Thyroid gland (tissue), 4 donors: Measurements from ENCODE around the gene TRAK2. TPM values are rescaled to one million over a fixed set of nuclear protein-coding genes. Genes with fewer than 3 reads are reported as not detected.

Source experiments
- DNase-seq, 2 donors: peaks; one replicate each; pipeline ENCODE4 v3.0.0-alpha.2; 2019
- H3K27ac ChIP-seq, 3 donors: fragments of 200-600 bp; sonication (generic); 1 replicate in 2 of 3; 2 replicates in 1 of 3; pipeline ENCODE4 v1.5.1; 2016 to 2019; ENCODE audit warnings: mild to moderate bottlenecking in 1 of 3, moderate library complexity in 1 of 3
- H3K27me3 ChIP-seq: fragments of 200-600 bp; sonication (generic); one replicate; pipeline ENCODE4 v1.5.1; 2019
- H3K36me3 ChIP-seq, 2 donors: fragments of 200-600 bp; sonication (generic); one replicate each; pipeline ENCODE4 v1.5.1; 2016 to 2019
- H3K4me1 ChIP-seq, 2 donors: fragments of 200-600 bp; sonication (generic); one replicate each; pipeline ENCODE4 v1.5.1; 2017 to 2019
- H3K4me3 ChIP-seq, 3 donors: fragments of 200-600 bp; sonication (generic); replicated peaks in 1 of 3; 1 replicate in 2 of 3; 2 replicates in 1 of 3; pipeline ENCODE4 v1.5.1; 2016; ENCODE audit warnings: mild to moderate bottlenecking in 1 of 3
- H3K9me3 ChIP-seq: fragments of 200-600 bp; sonication (generic); one replicate; pipeline ENCODE4 v1.5.1; 2017
- CTCF ChIP-seq, 6 experiments: fragments of 200-600 bp in 3 of 6; fragments of 450-650 bp in 3 of 6; sonication (generic) in 3 of 6; IDR thresholded peaks; one replicate each; pipeline ENCODE4 v1.5.1; 2016 to 2019; ENCODE audit warnings: antibody characterized with exemption in 6 of 6, mild to moderate bottlenecking in 2 of 6, inconsistent platforms in 1 of 6, moderate library complexity in 1 of 6
- POLR2A ChIP-seq, 2 donors: fragments of 450-650 bp; IDR thresholded peaks; one replicate each; pipeline ENCODE4 v1.6.1; 2017; ENCODE audit warnings: antibody characterized with exemption in 2 of 2, mild to moderate bottlenecking in 2 of 2, moderate library complexity in 1 of 2
- WGBS, 2 donors: methylation state at CpG; one replicate each; pipeline ENCODE4 v1.1.5; 2017; 5-methylcytosine and 5-hydroxymethylcytosine counted together
- intact Hi-C: fragments of 100-400 bp; cut with DNase I; formaldehyde crosslinking; loops from one replicate; pipeline ENCODE4 v1.15.1; 2023
- total RNA-seq, 4 donors: library from RNA; depleted of rRNA; stranded (reverse); fragments of >200 nt; gene quantifications; one replicate each; pipeline ENCODE4 v1.2.3, GENCODE V29; 2016

Gene TRAK2
- total RNA-seq, 4 donors from 2014 or later, result 71.7 to 89.6 (median 79.7) TPM

GRCh38 chr2:201448701-201449100, 2.6 kb downstream of the TRAK2 start:
- TF ChIP-seq CTCF (IDR thresholded peaks at IDR 0.05) (no peak), POLR2A (IDR thresholded peaks at IDR 0.05) (no peak)
- DNase-seq, result no peak
- Histone ChIP-seq H3K9me3 (no peaks in the 10 kb centered on the region), H3K36me3 (no peaks in the 10 kb centered on the region), H3K27ac (peak overlapping the region in 2 of 3 donors; percentile 2 to 9), H3K4me1 (peaks cover 32 to 37% of the 10 kb centered on the region in 2 donors), H3K4me3 (no peak overlapping the region), H3K27me3 (no peaks in the 10 kb centered on the region)
- intact Hi-C loops, result no loop called here
- 92 to 94% methylated on average over 4 of the region's 4 CpGs for WGBS, 2 donors

GRCh38 chr2:201448061-201448460, 3.2 kb downstream of the TRAK2 start:
- H3K4me1 ChIP-seq, result peaks cover 32 to 34% of the 10 kb centered on the region in 2 donors
- WGBS, 2 donors, result 87 to 97% methylated on average over 1 of the region's 1 CpG
- intact Hi-C loops, result no loop called here

GRCh38 chr2:201447086-201447485, 4.2 kb downstream of the TRAK2 start:
- intact Hi-C loops, result no loop called here
- Histone ChIP-seq H3K4me3 (no peak overlapping the region), H3K9me3 (no peaks in the 10 kb centered on the region), H3K27ac (no peak overlapping the region), H3K4me1 (peaks cover 26 to 34% of the 10 kb centered on the region in 2 donors), H3K27me3 (no peaks in the 10 kb centered on the region), H3K36me3 (no peaks in the 10 kb centered on the region)
- 86 to 98% methylated on average over 1 of the region's 1 CpG for WGBS, 2 donors
- TF ChIP-seq CTCF (IDR thresholded peaks at IDR 0.05) (no peak), POLR2A (IDR thresholded peaks at IDR 0.05) (no peak)
- DNase-seq, result no peak

More at GRCh38 chr2:201448061-201448460, 3.2 kb downstream of the TRAK2 start:
- no peaks in the 10 kb centered on the region for H3K27me3 ChIP-seq
- no peak overlapping the region for H3K4me3 ChIP-seq
- no peaks in the 10 kb centered on the region for H3K9me3 ChIP-seq
- no peak for TF ChIP-seq POLR2A (IDR thresholded peaks at IDR 0.05)
- TF ChIP-seq CTCF (IDR thresholded peaks at IDR 0.05), result no peak
- no peaks in the 10 kb centered on the region for H3K36me3 ChIP-seq
- peak overlapping the region in 1 of 3 donors; percentile 17 for H3K27ac ChIP-seq
- DNase-seq, result no peak

GRCh38 chr2:201444746-201445465, 6.4 kb downstream of the TRAK2 start:
- no peak for DNase-seq
- Histone ChIP-seq H3K27ac (no peak overlapping the region), H3K27me3 (no peaks in the 10 kb centered on the region), H3K36me3 (no peaks in the 10 kb centered on the region), H3K4me1 (peaks cover 32 to 42% of the 10 kb centered on the region in 2 donors), H3K9me3 (no peaks in the 10 kb centered on the region), H3K4me3 (no peak overlapping the region)
- intact Hi-C loops, result no loop called here
- WGBS, 2 donors, result 92 to 94% methylated on average over 3 of the region's 3 CpGs
- TF ChIP-seq POLR2A (IDR thresholded peaks at IDR 0.05) (no peak), CTCF (IDR thresholded peaks at IDR 0.05) (no peak)

DNA sequence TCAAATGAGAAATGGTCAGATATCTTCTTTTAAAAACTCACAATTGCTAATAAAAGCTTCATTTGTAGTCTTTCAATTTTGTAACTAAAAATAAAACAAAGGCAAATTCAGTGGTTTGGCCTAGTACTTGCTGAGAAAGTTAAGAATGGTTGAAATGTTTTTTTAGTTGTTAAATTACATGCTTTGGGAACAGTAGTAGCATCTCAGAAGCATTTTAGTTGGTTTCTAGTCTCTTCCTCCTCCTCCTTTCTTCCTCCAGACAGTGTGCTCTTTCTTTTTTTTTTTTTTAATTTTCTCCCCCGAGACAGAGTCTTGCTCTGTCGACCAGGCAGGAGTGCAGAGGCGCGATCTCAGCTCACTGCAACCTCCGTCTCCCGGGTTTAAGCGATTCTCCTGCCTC, 9.8 kb downstream of the TRAK2 start:
- H3K4me1 ChIP-seq, result peaks cover 23 to 32% of the 10 kb centered on the region in 2 donors
- peak overlapping the region; percentile 1 to 56 (median 24) for H3K27ac ChIP-seq

More for the DNA sequence above, 9.8 kb downstream of the TRAK2 start:
- DNase-seq, result peak in 1 of 2 donors; percentile 18
- WGBS, 2 donors, result 73 to 75% methylated on average over 7 of the region's 7 CpGs
- Histone ChIP-seq H3K27me3 (no peaks in the 10 kb centered on the region), H3K4me3 (no peak overlapping the region), H3K9me3 (no peaks in the 10 kb centered on the region), H3K36me3 (no peaks in the 10 kb centered on the region)
- TF ChIP-seq POLR2A (IDR thresholded peaks at IDR 0.05) (no peak), CTCF (IDR thresholded peaks at IDR 0.05) (no peak)
- intact Hi-C loops, result no loop called here
